Activated CD8-positive, alpha-beta memory T cell treated with anti-CD3 and anti-CD28 coated beads, Interleukin-2, amount 50 U/mL, for 24 hours (primary cell): ENCODE measurements around the gene MLLT10.

Source experiments
- DNase-seq: peaks from one replicate; pipeline ENCODE4 v3.0.0-alpha.2; 2020; ENCODE audit errors: extremely low read depth

The MLLT10 gene

DNA sequence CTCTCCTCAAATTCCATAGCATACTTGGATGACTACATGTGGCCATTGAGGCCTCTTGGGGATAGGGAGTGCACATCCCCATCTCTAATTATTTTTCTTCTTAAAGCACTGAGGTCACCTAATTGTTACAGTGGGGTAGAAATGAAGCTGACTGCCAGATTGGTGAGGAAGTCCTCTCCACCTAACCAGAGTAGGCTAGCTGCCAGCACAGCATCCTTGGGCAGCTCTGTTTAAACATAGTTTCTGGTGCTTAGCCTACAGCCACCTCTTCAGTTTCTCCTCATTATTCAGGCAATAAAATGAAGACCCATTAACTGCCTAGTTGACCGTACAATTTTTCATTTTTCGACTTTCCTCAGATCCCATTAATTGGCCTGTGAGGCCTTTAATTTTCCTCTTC, 104.6 kb downstream of the MLLT10 start:
- no peak for DNase-seq

DNA sequence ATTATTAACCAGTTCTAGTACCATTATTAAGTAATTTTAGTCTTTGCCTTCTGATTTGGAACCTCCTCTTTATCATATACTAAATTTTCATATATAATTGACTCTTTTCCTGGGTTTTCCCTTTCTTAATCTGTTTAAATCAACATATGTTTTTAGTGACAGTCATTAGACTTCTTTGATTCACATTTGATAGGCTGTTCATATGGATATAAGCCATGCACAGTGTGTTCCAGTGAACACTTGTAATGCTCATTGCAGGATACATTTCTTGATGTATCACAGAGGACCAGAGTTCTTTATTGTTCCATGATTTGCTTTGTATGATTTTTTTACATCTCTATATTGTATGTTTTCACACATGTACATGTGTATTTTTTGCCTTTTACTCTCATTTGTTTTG, 114.0 kb downstream of the MLLT10 start:
- no peak for DNase-seq

DNA sequence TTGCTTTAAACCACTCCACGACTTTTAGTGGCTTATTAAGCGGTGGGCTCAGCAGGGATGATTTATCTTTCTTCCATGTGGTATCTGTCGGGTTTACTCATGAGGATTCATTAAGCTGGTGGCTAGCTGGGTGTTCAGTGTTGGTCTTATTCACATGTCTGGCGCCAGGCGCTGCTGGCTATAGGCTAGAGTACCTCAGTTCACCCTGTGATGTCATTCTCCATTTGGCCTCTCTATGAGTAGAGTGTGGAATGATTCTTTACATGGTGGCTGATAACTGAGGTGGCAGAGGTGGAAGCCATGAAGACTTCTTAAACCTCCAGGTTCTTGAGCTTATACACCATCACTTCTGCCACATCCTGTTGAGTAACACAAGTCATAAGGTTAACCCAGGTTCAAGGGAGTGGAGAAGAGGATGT, 115.4 kb downstream of the MLLT10 start:
- DNase-seq, result no peak

DNA sequence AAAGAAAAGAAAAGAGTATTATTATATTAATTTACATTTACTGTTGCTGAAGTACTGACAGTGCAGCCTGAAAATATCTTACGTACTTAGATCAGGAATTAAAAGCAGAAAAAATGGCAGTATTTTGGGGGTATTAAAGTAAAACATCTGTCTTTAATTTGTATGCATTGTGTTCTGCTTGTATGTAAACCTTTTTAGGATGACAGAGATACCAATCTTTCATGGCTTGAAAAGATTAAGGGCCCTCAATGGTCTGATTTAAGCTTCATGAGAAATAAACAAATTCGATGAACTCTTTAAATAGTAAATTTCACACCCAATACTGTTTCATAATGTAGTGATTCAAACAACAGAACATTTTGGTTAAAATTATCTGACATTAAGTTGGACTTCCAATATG, 116.3 kb downstream of the MLLT10 start:
- DNase-seq, result no peak

DNA sequence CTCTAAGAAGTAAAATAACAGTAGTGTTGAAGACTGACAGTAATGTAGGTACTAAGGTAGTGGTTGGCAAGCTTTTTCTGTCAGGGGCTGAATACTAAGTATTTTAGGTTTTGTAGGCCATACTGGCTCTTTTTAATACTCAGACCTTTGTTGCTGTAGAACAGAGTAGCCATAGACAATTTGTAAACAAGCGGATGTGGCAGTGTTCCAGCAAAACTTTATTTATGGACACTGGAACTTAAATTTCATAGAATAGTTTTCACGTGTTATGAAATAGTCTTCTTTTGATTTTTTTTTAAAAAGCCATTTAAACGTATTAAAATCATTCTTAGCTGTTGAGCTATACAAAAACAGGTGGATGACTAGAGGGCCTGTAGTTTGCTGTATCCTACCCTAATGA, 121.2 kb downstream of the MLLT10 start:
- DNase-seq, result no peak

DNA sequence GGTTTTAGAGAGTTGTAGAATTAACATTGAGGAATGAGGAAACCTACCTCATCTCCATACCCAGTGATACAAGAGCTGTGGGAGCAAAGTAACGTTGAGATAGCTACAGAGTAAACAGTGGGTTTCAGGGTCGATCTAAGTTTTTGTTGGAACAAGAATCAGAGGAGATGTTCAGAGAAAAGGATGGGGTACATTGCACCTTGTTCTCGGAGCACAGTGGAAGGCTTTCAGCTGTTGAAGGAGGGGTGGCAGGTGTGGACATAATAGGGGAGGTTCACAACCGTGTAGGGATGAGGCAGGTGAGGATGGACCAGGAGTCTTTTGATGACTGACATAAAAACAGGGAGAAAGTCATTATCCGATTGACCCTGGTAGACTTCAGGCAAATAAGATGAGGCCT, 121.7 kb downstream of the MLLT10 start:
- no peak for DNase-seq

DNA sequence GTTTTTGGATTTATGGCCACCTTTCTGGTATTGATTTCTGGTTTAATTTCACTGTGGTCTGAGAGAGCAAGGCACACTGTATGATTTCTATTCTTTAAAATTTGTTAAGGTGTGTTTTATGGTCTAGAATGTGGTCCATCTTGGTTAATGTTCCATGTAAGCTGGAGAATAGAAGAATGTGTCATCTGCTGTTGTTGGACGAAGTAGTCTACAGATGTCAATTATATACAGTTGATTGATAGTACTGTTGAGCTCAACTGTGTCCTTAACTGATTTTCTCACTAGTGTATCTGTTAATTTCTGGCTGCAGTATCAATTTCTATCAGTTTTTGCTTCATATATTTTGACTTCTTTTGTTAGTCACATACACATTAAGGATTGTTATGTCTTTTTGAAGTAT, 127.1 kb downstream of the MLLT10 start:
- DNase-seq, result no peak

DNA sequence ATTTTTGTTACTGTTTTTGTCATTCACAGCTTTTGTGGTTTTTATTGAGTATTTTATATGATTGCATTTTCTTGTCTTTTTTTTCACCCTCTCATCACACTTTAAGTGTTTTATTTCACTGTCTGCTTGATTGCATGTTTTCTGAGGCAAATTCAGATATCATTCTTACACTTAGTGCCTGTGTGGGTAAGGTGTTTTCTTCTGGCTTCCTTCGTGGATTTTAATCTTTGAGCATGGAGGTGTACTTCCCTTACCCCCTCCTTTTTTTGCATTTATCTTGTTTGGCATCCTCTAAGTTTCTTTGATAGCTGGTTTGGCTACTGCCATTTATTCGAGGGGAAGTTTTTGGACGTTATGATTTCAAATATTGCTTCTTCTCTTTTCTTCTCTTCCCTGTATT, 127.9 kb downstream of the MLLT10 start:
- DNase-seq, result no peak

DNA sequence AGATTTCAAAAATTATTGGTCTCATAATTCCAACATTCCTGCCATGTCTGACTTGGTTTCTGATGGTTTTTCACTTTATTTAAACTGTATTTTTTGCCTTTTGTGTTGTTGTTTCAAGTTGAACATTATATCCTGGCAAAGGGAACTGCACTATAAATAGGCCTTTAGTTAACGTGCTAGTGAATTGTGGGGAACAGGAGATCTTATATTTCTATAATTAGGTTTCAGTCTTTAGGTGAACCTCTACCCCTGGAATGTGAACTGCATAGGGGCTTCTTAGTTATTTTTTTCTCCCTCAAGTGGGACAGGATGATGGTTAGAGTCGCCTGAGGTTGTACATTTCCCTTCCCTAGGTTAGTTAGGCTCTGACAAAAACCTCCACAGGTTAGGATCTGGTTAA, 128.6 kb downstream of the MLLT10 start:
- no peak for DNase-seq

DNA sequence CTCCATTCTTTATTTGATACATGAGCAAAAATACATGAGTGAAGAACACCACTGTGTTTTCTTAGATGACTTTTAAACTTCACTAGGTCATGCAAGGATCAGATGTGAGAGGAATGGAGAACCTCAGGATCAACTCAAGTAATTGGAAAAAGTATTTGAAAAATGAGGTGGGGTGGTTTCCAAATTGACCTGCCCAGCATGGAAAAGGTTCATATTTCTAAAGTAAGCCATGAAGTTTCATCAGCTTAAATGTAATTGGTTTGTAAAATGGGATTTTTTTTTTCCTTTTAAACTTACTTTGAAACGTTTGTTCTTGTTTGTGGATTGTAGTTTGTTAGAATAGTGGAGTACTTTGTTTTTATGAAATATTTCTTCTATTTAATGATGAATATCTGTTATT, 134.8 kb downstream of the MLLT10 start:
- DNase-seq, result no peak

DNA sequence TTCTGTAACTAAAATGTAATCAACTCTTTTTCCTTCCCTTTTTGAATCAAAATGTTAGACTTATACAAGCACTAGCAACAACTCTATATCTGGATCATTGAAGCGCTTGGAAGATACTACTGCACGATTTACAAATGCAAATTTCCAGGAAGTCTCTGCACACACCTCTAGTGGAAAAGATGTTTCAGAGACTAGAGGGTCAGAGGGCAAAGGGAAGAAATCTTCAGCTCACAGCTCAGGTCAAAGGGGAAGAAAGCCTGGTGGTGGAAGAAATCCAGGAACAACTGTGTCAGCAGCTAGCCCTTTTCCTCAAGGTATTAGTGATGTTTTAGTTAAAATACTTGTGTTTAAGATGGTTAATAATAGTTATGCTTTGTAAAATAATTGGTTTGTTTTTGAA, 136.4 kb downstream of the MLLT10 start:
- DNase-seq, result no peak

DNA sequence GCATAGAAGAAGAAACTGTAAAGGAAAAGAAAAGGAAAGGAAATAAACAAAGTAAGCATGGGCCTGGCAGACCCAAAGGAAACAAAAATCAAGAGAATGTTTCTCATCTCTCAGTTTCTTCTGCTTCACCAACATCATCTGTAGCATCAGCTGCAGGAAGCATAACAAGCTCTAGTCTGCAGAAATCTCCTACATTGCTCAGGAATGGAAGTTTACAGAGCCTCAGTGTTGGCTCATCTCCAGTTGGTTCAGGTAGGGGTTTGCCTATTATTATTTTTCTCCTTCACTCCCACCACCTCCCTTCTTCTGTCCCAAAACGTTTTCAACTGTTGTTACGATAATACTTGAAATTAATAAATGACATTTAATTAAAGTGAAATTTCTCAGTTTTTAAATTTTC, 139.6 kb downstream of the MLLT10 start:
- DNase-seq, result no peak

DNA sequence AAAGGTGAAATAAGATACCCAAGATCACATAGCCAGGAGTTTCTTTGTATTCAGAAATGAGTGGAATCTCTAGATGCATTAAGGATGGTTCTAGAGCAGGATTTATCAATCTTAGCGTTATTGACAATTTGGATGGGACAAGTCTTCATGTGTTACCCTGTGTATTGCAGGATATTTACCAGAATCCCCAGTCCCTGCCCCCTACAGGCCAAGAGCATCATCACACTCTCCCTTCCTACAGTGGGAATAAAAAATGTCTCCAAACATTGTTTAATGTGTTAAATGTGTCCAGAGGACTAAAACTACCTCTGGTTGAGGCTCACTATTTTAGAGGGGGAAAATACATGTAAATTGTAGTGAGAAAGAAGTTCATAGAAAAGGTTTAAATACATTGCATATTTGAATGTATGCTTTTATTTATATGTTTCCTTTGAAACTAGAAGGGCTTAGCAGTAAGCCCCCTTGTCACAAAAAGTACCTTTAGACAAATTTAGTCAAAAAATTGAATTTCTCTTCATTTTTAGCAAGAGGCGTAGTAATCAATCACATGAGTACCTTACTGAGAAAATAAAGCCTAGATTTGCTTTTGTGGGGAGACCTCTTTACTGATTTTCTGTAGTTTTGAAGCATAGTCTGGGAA, 141.2 kb downstream of the MLLT10 start:
- DNase-seq, result no peak

DNA sequence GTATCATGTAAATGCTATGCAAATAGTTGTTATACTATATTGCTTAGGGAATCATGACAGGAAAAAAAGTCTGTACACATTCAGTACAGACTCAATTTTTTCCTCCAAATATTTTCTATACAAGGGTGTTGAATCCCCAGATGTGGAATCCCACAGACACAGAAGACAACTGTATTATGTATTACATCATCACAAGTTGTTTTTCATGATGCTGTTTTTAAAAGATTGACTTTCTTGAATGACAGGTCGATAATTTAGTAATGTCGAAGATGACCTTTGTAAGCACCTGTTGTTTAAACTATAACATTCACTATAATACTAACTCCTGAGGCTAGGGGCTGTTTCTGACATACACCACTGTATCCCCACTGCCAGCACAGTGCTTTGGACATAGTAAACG, 143.5 kb downstream of the MLLT10 start:
- no peak for DNase-seq

DNA sequence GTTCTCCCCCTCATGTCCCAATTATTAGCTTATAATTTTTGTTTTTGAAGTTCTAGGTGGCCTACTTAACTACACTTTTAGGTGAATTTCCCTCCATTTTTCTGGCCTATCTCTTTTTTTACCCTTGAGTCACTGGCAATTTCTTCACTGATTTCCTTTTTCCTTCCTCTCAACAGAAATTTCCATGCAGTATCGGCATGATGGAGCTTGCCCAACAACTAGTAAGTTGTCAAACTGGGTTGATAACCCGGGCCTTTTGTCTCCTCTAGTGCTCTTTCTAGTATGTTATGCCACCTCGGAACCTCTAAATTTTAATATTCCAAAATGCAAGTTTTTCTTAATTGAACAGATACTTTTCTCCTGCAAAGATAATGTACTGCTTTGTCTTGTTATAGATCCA, 147.1 kb downstream of the MLLT10 start:
- DNase-seq, result no peak

DNA sequence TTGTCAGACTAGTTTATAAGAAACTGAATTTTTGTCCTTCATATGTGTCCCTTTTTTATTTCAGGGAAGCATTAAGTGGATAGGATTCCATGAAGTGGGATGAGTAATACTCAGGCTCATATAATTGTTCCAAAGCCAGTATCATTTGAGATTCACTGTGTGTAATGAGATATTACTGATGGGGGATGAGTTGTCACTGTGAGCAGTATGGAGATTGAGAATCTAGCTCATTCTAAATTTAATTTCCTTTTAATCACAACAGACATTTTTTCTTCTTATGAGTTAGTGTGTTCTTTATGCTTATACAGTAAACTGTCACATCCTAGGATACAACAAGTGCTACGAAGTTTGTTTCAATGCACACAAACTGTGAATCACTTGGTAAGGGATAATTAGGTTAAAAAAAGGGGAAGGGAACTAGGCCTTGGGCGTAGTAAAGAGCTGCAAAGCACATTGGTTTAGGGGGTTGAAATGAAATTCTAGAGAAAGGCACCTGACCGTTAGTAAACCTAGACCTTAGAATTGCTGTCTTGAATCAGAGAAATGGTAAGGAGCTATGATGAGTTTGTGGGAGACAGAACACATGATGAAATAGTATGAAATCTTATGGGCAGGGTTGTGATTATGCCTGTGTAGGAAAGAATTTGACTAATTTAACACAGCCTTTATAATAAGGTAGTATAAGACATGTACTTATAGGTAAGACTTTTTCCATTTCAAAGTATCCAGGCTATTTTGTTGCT, 153.4 kb downstream of the MLLT10 start:
- no peak for DNase-seq

DNA sequence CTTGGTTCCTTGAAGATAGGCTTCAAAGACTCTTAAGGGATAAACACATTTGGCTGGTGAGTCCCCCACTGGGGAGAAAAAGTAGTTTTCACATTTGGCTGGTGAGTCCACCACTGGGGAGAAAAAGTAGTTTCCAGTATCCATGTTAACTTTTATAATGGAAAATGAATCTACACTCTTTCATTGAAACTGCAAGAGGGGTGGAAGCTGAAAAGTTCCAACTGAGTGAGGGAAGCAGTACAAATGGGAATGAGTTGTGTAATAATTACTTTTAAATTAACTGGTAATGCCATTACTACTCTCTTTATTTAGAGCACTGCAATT, 153.9 kb downstream of the MLLT10 start:
- no peak for DNase-seq

DNA sequence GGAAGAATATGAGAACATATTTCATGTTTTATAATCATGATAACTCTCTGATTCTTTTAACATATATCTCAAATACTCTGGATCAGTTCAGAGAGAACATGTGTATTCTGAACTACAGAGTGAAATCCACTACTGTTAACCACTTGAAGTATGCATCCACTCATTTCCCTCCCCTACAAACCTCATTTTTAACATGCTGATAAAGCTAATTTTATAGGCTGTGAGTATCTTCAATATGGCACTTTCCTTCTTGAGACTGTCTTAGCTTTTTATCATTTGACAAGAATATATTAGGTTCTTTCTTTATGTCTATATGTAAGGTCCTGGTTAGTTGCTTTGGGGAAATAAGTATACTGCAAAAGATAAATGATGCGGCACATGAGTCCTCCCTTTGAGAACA, 154.8 kb downstream of the MLLT10 start:
- no peak for DNase-seq

DNA sequence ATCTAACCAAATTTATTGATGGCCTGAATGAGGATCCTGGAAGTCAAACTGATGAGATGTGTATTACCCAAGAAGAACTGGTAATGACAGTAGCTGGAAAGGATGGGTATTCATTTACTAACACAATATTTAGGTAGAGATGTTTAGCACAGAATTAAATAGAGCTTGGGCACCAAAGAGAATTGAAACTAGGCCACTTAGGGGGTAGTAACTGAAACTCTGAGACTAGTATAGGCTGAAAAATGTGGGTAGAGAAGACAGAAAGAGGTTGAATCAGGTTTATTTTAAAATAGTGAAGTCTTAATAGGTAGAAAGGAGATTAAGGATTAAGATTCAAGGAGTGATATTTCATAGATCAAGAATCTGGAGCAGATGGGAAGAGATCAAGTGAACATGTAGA, 155.8 kb downstream of the MLLT10 start:
- no peak for DNase-seq

DNA sequence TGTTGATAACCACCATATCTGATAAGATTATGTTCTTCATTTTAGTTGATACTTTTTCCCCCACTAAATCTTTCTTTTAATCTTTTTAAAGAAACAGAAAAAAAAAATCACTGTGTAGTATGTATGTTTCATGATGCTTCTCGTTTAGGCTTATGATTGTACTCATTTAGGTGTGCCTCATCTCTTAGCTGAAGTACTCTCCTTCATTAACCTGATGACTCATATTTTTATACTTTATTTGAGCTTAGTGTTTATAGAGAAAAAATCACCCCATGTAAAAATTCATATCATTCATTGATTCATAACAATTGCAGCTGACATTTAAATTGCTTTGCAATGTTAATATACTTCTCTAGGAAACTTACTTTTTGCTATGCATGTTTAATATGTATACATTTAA, 158.9 kb downstream of the MLLT10 start:
- DNase-seq, result no peak

DNA sequence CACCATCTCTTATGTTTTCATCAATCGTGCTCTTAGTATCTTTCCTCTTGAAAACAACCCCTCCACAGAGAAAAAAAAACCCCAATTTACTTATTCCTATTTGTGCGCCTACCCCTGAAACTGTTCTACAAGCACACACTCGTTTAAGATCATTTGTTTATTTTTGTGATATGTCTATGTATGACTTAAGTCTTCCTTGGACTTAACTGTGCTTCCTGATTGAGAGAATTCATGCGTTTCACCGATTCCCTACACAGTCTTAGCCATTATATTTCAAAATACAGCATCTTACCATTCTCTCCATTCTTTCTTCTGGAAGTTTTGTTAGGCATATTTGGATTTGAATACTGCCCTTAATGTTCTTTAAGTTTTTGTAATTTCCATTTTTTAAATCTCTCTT, 159.4 kb downstream of the MLLT10 start:
- DNase-seq, result no peak

DNA sequence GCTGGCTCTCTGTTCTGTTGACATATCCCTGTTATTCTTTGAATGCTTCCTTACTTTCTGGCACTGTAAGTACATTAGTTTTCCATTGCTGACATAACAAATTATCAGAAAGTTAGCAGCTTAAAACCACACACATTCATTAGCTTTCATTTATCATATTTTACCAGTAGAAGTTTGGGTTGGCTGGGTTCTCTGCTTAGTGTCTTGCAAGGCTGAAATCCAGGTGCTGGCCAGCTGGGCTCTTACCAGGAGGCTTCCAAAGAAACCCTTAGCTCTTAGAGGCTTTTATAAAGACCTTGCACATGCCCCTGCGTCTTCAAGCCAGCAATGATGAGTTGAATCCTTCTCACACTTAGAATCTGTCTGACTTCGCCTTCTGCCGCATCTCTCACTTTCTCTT, 160.6 kb downstream of the MLLT10 start:
- no peak for DNase-seq

DNA sequence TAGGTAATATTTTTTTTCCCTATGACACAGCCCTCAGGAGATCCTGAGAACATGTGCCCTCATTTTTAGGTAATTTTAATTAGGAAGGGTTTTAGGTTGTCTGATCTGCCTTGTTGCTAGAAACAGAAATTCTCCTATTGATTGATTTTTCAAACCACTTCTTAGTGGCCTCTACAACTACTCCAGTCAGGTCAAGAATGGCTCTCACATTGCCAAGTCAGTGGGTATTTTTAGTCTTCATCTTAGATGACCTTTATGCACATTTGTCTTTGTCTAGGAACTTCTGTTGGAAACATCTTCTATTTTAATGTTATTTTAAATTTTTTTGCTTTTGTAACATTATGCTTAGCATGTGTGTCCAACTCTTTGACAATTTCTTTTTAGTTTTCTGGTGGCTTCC, 162.3 kb downstream of the MLLT10 start:
- no peak for DNase-seq

DNA sequence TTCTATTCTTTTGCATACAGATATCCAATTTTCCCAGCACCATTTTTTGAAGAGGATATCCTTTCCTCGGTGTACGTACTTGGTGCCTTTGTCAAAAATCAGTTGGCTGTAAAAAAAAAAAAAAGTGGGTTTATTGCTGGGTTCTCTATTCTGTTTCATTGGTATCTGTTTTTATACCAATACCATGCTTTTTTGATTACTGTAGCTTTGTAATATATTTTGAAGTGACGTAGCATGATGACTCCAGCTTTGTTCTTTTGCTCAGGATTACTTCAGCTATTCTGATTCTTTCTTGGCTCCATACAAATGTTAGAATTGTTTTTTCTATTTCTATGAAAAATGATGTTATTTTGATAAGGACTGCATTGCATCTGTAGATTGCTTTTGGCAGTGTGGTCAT, 165.5 kb downstream of the MLLT10 start:
- DNase-seq, result no peak
